IMR-90 (cell line): ENCODE data around the gene FOXO1.

Experiments
- POLR2A ChIP-seq: IDR thresholded peaks from 2 replicates; pipeline ENCODE4 v1.6.1; 2012; ENCODE audit warnings: mild to moderate bottlenecking, low read depth, low read length
- RCOR1 ChIP-seq: IDR thresholded peaks from 2 replicates; pipeline ENCODE4 v1.6.1; 2012; ENCODE audit warnings: mild to moderate bottlenecking, low read length, improper control_type of control experiment; ENCODE audit not compliant: insufficient replicate concordance

DNA sequence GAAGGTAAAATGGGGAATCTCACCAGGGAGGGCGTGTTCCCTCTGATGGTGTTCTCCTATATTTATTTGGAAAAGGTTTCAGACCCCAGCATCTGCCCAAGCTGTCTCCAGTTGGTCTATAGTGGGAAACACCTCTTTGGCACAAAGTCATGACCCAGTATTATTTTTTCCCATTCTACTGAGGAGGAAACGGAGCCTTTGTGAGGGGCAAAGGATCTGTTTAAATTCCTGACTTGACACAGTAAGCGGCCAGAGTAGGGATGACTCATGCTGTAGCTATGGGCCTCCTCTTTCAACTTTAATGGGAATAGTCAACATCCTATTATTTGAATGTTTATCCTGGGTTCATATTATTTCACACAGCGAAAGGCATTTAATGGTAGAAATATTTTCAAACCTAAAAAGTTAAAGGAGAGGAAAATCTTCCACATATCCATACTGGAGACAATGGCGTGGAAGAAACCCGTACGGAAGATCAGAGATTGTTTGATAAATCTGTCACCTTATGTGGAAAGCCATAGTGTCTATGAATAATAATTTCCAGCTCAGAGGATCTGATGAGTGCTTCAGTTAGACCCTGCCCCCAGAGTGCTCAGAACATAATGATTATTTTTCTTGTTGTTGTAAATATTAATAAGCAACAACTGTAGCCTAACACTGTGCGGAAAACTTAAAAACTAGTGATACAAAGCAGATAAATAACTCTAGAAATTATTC lies 126.0 kb downstream of the FOXO1 start:
- TF ChIP-seq RCOR1 (no peak), POLR2A (no peak)
